HL-60 (cell line): ENCODE data around the gene SYNGR3.

Source experiments
- DNase-seq, 2 experiments: peaks; one replicate each; pipeline ENCODE4 v3.0.0-alpha.2; 2010 to 2020; ENCODE audit warnings: low read depth in 1 of 2, low spot score in 1 of 2
- H3K27ac ChIP-seq: fragments of 250-450 bp; sonication (Bioruptor Pico); replicated peaks from 2 replicates; pipeline ENCODE4 v1.5.1; 2020; ENCODE audit warnings: mild to moderate bottlenecking, moderate library complexity
- H3K27me3 ChIP-seq: fragments of 250-450 bp; sonication (Bioruptor Pico); 2 replicates; pipeline ENCODE4 v1.5.1; 2021; ENCODE audit warnings: mild to moderate bottlenecking, moderate library complexity; ENCODE audit not compliant: insufficient read depth, poor library complexity, severe bottlenecking
- H3K4me3 ChIP-seq: replicated peaks from 2 replicates; pipeline ENCODE4 v1.5.1; 2011; ENCODE audit warnings: mild to moderate bottlenecking, control low read depth, low read length; ENCODE audit not compliant: insufficient read depth
- CTCF ChIP-seq: IDR thresholded peaks from one replicate; pipeline ENCODE4 v1.5.1; 2011; ENCODE audit warnings: low read length, control low read depth, inconsistent platforms; ENCODE audit not compliant: insufficient read depth
- GABPA ChIP-seq: IDR thresholded peaks from 2 replicates; pipeline ENCODE4 v1.6.1; 2012; ENCODE audit warnings: low read depth
- POLR2AphosphoS5 ChIP-seq: IDR thresholded peaks from 2 replicates; pipeline ENCODE4 v1.6.1; 2012; ENCODE audit warnings: low read depth
- REST ChIP-seq: IDR thresholded peaks from 2 replicates; pipeline ENCODE4 v1.6.1; 2012; ENCODE audit warnings: low read depth; ENCODE audit not compliant: insufficient replicate concordance
- SPI1 ChIP-seq: IDR thresholded peaks from 2 replicates; pipeline ENCODE4 v1.6.1; 2012; ENCODE audit warnings: low read depth, mild to moderate bottlenecking, borderline replicate concordance

Gene SYNGR3

GRCh38 chr16:1977875-1978268 is 11.9 kb upstream of the SYNGR3 start:
- Histone ChIP-seq H3K27me3 (peaks cover 21% of the 10 kb centered on the region), H3K4me3 (no peak overlapping the region), H3K27ac (no peak overlapping the region)
- TF ChIP-seq CTCF (no peak), GABPA (no peak), SPI1 (no peak), POLR2AphosphoS5 (no peak), REST (no peak)
- no peak for DNase-seq

GRCh38 chr16:1978476-1979120 is 11.2 kb upstream of the SYNGR3 start:
- Histone ChIP-seq H3K4me3 (no peak overlapping the region), H3K27ac (no peak overlapping the region), H3K27me3 (peaks cover 29% of the 10 kb centered on the region)
- no peak for DNase-seq
- TF ChIP-seq REST = no peak
- TF ChIP-seq CTCF = no peak
- no peak for TF ChIP-seq POLR2AphosphoS5
- no peak for TF ChIP-seq SPI1
- no peak for TF ChIP-seq GABPA

- Histone ChIP-seq H3K4me3 (no peak overlapping the region), H3K27me3 (peaks cover 29% of the 10 kb centered on the region), H3K27ac (no peak overlapping the region)
- TF ChIP-seq POLR2AphosphoS5 (no peak), CTCF (no peak), REST (no peak), GABPA (no peak), SPI1 (no peak)
- no peak for DNase-seq
Observed at GRCh38 chr16:1979271-1980029, 10.3 kb upstream of the SYNGR3 start.
